Measurements from ENCODE around the gene KCNIP1.
"Not testable (repeated sequence)": the region's sequence is repeated elsewhere in the genome, so short reads cannot be mapped to it uniquely, and the experiment has no call there.

KCNIP1 gene

DNA sequence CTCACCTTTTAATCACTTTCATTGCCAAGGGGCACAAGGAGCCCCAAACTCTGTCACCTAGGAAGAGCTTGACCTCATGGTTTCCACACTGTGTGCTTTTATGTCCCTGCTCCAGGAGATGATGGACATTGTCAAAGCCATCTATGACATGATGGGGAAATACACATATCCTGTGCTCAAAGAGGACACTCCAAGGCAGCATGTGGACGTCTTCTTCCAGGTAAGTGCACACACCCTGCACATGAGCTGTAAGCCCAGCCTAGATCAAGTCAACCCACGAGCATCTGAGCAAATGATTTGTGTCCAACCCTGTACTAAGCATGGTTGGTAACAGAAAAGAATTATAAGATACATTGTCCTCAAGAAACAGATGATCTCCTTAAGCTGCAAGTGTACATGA is 228.9 kb downstream of the KCNIP1 start:
- no peak for DNase-seq

DNA sequence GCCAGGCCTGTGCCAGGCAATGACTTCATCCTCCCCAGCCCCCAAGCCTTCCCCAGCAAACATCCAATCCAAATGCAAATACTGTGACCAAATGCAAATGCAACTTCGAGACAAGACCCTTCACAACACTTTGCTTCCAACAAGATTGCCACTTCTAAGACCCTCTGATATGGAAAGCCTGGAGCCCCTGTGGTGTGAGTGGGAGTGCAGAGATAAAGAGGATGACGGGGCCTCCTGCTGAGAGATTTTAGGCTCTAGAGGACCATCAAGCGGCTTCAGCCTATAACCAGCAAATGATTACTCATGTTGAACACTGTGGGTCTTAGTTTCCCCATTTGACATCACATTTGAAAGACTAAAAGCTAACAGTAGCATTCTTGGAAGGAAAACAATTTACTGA is 233.1 kb downstream of the KCNIP1 start:
- no peak for DNase-seq

DNA sequence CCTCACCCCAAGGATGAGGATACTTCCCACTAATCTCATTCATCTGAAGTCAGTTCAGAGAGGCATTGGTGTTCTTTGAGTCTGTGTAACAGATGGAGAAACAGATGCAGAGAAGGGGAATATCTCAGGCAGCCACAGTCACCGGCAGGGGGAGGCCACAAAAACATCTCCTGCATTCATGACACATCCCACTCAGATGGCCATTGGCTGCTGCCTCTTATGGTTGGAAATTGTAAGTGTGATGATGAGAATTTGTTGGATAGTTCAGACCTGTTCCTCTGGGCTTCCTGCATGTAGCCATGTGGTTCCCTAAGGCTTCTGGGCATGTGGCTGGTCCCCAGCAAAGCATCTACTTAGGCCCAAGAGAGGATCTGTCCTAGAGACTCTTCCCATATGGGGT is 233.8 kb downstream of the KCNIP1 start:
- no peak for DNase-seq

DNA sequence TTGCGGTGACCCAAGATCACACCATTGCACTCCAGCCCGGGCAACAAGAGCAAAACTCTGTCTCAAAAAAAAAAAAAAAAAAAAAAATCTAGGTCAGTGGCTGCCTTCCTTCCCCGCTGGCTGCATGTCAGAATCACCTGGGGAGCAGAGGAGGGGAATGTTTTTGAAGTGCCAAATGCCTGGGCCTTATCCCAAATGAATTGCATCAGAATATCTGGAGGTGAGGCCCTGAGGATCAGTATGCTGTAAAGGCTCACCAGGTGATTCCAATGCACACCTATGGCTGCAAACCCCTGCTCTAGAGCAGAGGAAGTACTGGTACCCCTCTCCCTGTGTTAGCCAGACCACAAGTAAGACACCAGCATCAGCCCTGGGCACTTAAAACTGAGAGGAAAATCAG is 235.0 kb downstream of the KCNIP1 start:
- no peak for DNase-seq

DNA sequence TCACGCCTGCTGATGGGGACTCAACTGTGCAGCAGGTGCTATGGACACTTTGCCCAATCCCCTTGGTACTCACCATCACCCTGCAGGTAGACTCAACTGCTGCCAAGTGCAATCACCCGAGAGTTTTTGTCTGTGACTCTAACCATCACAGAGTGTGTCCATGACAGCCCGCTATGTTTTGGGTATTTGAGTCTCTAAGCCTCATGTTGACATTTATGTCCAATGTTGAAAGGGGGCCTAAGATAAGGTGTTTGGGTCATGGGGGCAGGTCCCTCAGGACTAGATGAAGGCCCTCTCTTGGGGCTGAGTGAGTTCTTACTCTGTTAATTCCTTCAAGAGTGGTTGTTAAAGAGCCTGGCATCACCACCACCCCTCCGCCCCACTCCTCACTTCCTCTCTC is 235.6 kb downstream of the KCNIP1 start:
- DNase-seq, result no peak

DNA sequence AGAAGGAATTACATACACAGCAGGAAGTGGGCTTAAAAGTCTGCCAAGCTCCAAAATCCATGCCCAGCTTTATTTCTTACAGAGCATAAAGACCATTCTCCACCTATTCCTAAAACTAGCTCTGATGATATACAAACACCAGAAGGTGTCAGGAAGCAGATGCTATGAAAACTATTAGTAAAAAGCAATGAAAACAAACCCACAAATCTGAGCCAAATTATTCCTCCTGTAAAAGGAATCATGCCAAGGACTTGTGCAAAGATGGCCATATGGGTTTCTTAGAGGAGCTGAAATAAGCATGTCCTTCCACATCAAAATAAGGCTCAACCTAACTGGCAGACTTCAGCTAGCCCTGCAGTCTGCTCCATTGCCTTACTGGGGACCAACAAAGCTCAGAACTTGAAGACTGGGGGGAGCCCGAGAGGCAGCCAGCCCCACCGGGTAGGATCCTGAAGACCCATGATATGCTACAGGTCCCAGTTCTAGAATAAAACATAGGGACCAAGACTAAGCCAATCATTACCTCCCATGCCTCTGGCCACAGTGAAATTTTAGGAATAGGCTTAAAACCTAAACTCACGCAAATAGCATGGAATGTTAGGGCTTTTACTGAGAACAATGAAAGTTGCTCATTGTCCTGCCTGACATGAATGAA is 236.9 kb downstream of the KCNIP1 start:
- no peak for DNase-seq

DNA sequence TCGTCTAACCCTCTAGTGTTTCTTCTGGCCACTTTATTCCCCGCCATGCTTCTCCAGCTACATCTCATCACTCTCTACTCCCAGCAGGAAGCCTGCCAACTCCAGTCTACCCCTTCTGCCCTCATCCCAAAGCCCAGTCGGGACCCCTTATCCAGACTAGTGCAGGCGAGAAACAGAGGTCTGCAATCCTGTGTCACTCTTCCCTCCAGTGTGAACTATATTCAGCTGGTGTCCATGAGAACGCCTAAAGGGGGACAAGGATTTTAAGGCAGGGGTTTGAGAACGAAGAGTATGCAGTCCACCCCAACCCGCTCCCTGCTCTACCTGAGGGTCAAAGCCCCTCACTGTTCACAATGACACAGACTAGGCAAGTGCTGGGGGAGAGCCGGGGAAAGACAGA is 238.0 kb downstream of the KCNIP1 start:
- DNase-seq, result no peak

DNA sequence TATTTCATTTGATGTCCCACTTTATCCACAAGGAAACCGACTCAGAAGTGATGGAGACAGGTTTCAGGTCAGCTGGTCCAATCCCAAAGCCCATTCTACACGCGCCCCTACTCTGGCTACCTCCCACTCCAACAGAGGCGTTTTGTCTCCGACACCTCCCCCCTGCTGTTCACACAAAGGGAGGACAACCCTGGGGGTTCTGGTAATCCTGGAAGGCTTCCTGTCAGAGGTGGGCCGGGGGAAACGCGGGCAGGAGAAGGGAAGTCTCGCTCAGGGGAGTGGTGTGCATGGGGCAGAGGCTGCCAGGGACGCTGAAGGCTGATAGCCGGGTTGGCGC is 240.0 kb downstream of the KCNIP1 start:
- DNase-seq, result no peak

DNA sequence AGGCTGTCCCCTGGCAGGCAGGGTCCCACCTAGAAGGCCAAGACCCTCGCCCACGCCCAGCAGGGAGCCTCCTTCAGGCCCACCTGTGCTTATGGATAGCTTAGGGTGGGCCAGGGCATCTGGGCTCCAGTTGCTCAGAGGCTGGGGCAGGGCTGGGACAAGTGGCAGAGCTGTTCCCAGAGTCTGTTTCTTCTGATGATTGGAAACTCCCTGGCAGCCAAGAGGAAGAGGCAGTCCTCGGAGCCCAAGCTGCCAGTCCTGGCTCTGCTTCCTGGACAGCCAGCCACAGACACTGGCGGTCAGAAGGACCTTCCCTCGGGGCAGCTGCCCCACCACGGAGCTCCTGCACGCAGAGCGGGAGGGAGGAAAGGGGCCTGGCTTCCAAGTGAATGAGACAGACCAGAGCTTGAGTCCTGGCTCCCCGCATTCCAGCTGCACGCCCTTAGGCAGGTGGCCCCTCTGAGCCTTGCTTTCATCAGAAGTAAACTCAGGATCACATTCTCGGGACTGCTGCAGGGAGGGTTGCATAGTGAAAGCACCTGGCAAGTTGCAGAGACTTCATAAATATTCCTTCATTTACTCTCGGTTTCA is 241.8 kb downstream of the KCNIP1 start:
- DNase-seq, result no peak

DNA sequence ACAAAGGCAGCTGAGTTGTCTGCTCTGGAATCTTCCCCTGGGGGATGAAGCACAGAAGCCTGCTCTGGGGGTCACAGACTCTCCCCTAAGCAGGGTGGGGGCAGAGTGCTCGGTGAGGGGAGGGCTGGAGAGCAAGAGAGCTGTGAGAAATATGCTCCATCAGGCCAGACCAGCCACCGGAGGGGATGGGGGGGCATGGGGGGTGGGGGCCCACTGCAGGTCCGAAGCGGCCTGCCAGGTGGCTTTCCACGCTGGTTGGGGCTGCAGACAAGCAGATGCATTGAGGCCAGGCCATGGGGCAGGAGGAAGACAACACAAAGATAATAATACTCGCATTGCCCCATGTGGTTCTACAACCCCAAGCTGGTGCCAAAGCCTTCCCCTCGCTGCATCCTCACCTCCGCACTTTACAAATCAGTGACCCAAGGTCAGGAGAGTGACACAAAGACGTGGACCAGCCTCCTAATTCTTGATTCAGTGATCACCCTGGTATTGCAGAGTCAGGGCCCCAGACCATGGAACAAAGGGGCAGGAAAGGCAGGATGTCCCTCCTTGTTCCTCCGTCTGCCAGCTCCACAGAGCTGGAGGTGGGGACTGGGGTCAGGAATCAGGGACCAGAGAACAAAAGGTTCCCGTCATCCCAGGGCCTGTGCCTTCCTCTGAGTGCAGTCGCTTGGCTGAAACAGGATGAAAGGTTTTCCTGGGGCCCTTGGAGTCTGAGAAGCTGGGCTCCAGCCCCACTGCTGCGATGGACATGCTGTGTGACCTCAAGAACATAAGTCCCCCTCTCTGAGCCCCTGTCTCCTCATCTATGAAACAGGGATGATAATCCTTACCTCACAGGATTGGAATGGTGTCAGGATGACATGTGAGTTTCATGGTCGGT is 242.5 kb downstream of the KCNIP1 start:
- no peak for DNase-seq

DNA sequence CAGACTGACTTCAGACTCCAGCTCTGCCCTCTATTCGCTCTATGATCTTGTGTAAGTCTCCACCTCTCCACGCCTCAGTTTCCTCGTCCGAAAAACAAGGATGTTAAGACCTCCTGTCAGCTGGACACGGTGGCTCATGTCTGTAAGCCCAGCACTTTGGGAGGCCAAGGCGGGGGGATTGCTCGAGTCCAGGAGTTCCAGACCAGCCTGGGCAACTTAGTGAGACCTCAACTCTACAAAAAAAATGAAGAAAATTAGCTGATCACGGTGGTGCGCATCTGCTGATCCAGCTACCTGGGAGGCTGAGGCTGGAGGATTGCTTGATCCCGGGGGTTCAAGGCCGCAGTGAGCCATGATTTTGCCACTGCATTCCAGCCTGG is 243.1 kb downstream of the KCNIP1 start:
- DNase-seq, result no peak

DNA sequence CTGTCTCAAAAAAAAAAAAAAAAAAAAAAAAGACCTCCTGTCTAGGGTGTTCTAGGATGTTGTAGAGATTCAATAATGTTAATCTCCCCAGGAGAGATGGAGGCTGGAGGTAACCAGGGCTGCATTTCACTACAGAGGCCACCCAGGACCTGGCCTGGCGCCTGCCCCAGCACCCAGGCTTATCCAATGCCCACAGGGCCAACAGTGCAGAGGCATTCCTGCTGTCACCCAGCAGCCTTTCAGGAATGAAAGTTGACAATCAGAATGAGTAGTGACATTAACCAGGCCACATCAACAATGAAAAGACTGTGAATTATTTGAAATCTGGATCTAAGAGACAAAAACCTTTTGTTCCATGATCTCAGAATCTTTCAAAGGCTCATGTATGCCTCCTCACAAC is 243.5 kb downstream of the KCNIP1 start:
- DNase-seq, result no peak

DNA sequence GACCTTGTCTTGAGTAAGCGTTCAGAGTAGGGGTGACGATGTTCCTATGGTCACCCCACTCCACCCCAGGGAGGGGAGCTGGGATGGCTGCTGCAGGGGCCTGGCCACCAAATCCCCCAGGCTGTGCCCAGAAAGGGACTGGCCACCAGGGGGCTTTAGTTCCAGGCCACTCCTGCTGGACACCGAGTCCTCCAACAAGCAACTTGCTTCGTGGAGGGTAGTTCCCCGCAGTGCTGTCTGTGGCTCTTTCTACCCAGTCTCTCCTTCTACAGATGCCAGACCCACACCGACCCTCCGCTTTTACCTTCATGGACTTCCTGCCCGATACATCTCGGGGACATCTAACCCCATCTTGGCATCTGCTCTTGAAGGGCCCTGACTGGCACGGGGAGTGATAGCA is 244.0 kb downstream of the KCNIP1 start:
- no peak for DNase-seq

DNA sequence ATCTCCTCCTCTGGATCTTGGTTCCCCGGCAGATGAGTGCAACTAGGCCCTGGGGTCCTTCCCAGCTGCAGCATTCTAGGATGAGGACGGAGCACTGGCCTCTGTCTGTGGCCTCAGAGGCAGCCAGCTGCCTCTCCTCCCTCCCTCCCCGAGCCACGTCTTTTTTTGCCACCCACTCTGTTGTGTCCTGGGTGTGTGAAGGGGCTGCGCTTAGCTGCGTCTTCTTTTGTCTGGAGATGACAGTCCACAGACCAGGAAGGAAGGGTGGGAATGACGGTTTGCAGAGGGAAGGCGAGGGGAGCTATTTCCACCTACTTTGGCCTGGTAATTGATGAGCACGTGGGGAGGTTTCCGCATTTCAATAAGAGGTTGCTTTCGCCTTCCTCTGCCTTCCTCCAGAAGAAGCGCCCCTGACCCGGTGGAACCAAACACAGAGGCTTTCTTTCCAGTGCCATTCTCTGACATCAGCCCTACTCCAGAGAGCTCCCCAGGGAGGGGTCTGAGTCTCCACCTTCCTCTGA is 245.2 kb downstream of the KCNIP1 start:
- no peak for DNase-seq

DNA sequence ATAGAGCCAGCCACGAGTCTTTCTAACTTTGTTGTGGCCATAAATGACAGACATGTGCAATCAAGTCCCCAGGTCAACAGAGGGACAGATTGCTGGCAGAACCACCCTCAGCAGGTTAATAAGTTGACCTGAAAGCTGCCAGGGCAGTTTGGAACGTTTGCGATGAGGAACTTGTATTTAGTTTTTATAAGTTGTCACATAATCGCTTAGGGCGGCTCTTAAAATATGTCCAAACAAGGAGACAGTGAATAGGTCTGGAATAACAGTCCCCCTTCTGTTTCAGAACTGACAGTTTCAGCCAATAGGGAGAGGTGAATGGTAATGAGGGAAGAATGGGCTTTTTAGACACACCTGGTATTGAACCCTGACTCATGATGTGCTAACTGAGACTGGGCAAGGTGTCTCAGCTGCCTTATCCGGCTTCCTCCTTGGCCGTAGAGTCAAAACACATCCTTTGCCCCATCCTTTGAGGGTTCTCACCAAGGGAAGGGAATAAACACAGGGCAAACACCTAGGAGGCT is 246.2 kb downstream of the KCNIP1 start:
- DNase-seq, result no peak

DNA sequence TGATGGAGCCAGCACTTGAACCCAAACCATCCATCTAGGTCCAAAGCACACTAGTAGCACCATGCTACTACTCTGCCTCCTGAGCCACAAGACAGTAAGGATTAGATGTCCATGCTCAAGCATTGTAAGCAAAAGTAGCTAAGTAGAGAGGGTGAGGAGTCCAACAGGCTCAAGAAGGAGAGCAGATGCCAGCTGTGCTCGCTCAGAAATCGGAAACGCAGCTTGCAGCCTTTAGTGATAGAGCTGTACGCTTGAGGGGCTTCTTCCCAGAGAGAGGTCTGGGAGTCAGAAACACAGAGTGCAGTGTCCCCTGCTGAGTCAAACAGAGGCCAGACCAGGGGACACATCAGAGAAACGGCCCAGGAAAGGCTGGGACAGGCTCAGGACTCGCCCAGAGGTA is 247.0 kb downstream of the KCNIP1 start:
- no peak for DNase-seq

DNA sequence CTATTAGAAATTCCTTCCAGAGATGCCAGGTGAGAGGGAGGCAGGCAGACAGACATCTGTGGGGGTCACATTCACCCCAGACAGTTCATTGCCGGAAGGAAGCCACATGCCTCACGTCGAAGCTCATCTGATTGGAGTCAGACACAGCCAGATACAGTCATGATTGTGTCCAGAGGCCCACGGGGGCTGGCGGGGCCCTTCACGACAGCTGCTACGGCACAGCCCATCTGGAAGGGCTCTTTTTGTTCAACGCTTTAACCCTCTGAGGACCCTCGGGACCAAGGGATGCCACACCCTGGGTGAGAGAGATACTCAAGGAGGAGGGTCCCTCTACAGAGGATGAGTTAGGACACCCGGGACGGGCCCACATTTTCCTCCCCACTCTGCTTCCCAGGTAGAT is 247.8 kb downstream of the KCNIP1 start:
- no peak for DNase-seq

DNA sequence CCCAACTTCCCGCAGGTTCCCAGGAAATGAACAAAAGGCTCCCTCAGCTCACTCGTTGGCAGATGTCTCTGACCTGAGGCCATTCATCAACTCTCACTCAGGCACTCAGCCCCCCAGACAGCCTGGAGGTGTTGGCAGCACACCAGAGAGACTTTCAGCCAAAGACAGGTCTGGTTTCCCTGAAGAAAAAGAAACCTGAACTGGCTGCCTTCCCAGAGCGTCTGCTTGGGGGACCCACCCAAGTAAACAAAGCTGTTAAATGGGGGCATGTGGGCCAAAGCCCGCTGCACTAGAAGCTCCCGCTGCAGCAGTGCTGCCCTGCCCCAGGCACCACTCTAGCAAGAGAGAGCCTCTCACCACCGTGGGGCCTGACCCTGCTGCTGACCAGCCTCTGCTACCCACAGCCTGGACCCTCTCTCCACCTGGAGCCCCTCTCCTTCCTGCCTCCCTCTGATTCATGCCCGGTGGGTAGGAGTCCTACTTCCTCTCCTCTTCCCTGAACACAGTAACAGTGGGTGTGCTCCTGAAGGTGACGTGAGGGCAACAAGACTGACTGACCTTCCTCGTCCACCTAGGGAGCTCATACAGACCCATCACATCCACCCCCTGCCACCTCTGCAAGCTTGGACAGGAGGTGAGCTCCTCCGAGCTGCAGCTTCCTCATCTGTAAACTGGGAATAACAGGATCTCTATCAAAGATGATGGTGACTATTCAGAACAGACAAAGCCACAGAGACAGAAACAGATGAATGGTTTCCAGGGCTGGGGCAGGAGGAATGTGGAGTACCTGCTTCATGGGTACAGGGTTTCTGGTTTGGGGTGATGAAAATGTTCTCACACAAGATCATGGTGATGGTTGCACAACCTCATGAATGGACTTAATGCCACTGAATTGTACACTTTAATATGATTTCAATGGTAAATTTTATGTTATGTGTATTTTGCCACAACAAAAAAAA is 248.7 kb downstream of the KCNIP1 start:
- no peak for DNase-seq

DNA sequence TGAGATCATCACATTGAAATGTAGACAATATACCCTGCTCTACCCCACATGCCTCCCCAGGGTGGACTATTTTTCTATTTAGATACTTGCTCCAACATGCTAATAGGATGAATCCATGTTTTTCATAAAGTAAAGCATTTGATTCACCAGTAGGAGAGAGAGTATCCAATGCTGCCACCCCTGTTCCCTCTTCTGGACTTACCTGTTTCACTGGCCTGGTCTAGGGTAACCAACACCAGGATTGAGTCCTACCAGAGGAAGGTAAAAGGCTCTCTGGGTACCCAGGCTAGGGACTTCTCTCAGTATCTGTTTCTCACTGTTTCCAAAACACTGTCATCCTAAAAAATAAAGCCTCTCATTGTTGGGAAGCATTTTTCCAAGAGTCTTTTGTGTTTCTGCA is 249.5 kb downstream of the KCNIP1 start:
- DNase-seq, result no peak

DNA sequence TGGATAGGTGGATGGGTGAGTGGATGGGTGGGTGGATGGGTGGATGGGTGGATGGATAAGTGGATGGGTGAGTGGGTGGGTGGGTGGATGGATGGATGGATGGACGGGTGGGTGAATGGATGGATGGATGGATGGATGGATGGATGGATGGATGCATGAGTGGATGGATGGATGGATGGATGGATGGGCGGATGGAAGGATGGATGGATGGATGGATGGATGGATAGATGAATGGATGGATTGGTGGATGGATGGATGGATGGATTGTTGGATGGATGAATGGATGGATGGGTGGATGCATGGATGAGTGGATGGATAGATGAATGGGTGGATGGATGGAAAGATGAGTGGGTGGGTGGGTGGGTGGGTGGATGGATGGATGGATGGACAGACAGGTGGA is 250.7 kb downstream of the KCNIP1 start:
- not testable (repeated sequence) for DNase-seq

DNA sequence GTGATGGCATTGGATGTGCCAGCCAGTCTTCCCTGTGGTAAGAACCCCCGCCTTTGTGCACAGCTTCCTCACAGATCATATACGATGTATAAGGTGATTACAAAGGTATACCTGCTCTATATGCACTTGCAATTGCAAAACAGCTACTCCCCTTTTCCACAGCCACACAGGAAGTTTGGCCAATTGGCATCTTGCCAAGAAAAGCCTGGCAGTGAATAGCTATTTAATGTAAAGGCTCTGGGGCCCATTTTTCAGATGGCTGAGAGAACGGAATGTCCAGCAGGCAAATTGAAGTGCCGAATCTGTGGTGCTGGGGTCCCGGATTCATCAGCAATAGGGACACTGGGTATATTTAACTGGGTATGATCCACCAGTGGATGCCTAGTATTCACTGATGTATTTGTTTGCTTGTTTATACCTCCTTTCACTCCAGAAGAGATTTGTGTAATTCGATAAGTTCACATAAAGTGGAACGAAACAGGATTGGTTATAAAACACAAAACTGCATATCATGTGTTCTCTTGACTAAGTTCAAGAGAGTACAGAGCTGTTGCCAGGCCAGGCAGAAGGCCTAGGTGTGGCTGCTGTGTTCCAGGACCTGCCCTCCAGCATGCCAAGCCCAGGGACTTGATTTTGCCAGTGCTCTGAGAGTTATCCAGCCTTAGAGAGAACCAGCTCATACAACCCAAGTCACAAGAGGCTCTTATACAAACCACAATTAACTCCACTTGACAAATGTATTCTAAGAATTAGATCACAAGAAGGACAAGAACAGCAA is 252.0 kb downstream of the KCNIP1 start:
- DNase-seq, result no peak

DNA sequence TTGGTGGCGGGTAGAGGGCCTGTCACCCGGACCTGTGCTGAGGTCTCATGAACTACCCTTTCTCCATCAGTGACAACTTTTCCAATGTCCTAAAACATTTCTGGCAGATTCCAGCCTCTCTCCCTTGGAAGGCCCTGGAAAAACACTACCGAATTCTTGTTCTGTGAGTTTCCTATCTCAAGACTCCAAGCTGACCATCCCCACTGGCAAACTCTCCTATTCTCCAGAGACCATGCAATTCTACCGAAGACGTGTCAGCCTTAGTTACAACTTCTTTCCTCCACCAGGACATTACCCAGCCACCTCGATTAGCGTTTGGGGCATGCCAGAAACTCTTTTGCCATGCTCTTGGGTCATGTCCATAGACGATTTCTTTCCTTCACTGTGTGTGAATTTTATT is 252.9 kb downstream of the KCNIP1 start:
- DNase-seq, result no peak
